Measurements from ENCODE around the gene SYNGR3. TPM values are rescaled to one million over a fixed set of nuclear protein-coding genes. Genes with fewer than 3 reads are reported as not detected.

SYNGR3 gene
- total and polyA plus RNA-seq, 2 of the 13 experiments (the other 11 are each of a cell fraction or from before 2014, with no cell fraction given) = 0.97 to 5.7 TPM

GRCh38 chr16:1990351-1991134, 773 bp downstream of the SYNGR3 start (continued):
- no peak for TF ChIP-seq THRA (CRISPR knock-in tag; IDR thresholded peaks at IDR 0.05; ENCODE audit: borderline replicate concordance)
- no peak for TF ChIP-seq ZNF253 (CRISPR knock-in tag; IDR thresholded peaks at IDR 0.05; ENCODE audit: borderline replicate concordance)
- peak; percentile 16 for TF ChIP-seq TEAD3 (CRISPR knock-in tag; optimal IDR thresholded peaks at IDR 0.05; ENCODE audit: borderline replicate concordance)
- no peak for TF ChIP-seq ZNF382 (CRISPR knock-in tag; IDR thresholded peaks at IDR 0.05; ENCODE audit: borderline replicate concordance)
- no peak for TF ChIP-seq ZNF224 (CRISPR knock-in tag; IDR thresholded peaks at IDR 0.05)
- no peak for TF ChIP-seq ZNF746 (CRISPR knock-in tag; IDR thresholded peaks at IDR 0.05)
- TF ChIP-seq ZNF816 (CRISPR knock-in tag; IDR thresholded peaks at IDR 0.05; ENCODE audit: borderline replicate concordance) = no peak
- TF ChIP-seq PRDM15 (CRISPR knock-in tag; IDR thresholded peaks at IDR 0.05) = no peak
- 0 out of 2 replicates have a peak, but pooled peaks have one; percentile 19 for TF ChIP-seq SOX5 (CRISPR knock-in tag; IDR thresholded peaks at IDR 0.05; ENCODE audit: borderline replicate concordance)
- no peak for TF ChIP-seq KLF12 (CRISPR knock-in tag; IDR thresholded peaks at IDR 0.05; ENCODE audit: borderline replicate concordance)
- TF ChIP-seq NR3C1 (CRISPR knock-in tag; IDR thresholded peaks at IDR 0.05) = no peak
- no peak for TF ChIP-seq SMYD3 (CRISPR knock-in tag; IDR thresholded peaks at IDR 0.05)
- no peak for TF ChIP-seq CENPX (CRISPR knock-in tag; IDR thresholded peaks at IDR 0.05)
- TF ChIP-seq ZBTB33 (CRISPR knock-in tag; IDR thresholded peaks at IDR 0.05) = no peak
- TF ChIP-seq TIGD3 (CRISPR knock-in tag; IDR thresholded peaks at IDR 0.05; ENCODE audit: borderline replicate concordance) = no peak
- no peak for TF ChIP-seq ZBTB8A (CRISPR knock-in tag; IDR thresholded peaks at IDR 0.05; ENCODE audit: borderline replicate concordance, low read depth)
- no peak for TF ChIP-seq ZNF414 (CRISPR knock-in tag; IDR thresholded peaks at IDR 0.05)
- no peak for TF ChIP-seq ZNF232 (CRISPR knock-in tag; IDR thresholded peaks at IDR 0.05; ENCODE audit: borderline replicate concordance)
- no peak for TF ChIP-seq TEF (CRISPR knock-in tag; IDR thresholded peaks at IDR 0.05)

Measured in HepG2 (cell line).